ENCODE data around the gene SHKBP1.
A peak's percentile ranks its signal among the peaks of the same experiment; 100 is the strongest.
"Not testable (repeated sequence)": the region's sequence is repeated elsewhere in the genome, so short reads cannot be mapped to it uniquely, and the experiment has no call there.

SHKBP1 gene

GRCh38 chr19:40586611-40587010, 9.9 kb downstream of the SHKBP1 start:
- H3K4me3 ChIP-seq (ENCODE audit: low read depth in 1 of 2, low read length in 2 of 2) = no peak overlapping the region
- H3K4me1 ChIP-seq (ENCODE audit: control insufficient read depth in 1 of 2, insufficient read depth in 2 of 2, low read length in 2 of 2) = no peaks in the 10 kb centered on the region
- no peaks in the 10 kb centered on the region for H3K27me3 ChIP-seq (ENCODE audit: low read depth, low read length)
- H3K36me3 ChIP-seq (ENCODE audit: control insufficient read depth in 1 of 2, insufficient read depth in 2 of 2, low read length in 2 of 2) = peaks cover 7 to 43% of the 10 kb centered on the region in 2 donors
- H3K27ac ChIP-seq (ENCODE audit: low read length) = no peak overlapping the region
- no peaks in the 10 kb centered on the region for H3K9me3 ChIP-seq (ENCODE audit: control insufficient read depth in 1 of 2, low read length in 2 of 2)

DNA sequence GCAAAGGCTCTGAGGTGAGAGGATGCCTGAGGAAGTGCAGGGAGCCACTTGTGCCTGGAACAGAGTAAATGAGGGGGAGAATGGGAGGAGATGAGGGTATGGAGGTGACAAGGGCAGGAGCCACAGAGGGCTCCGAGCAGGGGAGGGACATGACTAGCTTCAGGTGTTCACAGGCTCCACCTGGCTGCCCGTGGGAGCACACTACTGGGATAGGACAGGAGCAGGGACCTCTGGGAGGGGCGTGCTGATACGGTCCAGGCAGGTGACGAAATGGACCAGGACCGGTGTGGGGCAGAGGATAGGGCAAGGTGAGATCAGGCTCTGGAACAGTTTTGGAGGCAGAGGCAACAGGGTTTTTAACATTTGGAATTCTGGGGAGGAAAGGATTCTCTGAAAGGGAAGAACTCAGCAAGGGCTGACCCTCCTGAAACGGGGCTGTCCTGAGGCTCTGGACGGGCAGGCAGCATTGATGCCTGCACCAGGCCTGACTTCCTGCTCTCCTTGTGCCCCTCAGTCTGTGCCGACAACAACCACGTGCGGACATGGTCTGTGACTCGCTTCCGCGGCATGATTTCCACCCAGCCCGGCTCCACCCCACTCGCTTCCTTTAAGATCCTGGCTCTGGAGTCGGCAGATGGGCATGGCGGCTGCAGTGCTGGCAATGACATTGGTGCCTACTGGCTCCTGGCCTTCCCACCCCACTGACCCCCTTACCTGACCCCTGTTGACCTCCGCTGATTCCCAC, 11.6 kb downstream of the SHKBP1 start:
- H3K9me3 ChIP-seq (ENCODE audit: control insufficient read depth in 1 of 2, low read length in 2 of 2) = no peaks in the 10 kb centered on the region
- H3K27ac ChIP-seq (ENCODE audit: low read length) = no peak overlapping the region
- no peak overlapping the region for H3K4me3 ChIP-seq (ENCODE audit: low read depth in 1 of 2, low read length in 2 of 2)
- no peaks in the 10 kb centered on the region for H3K4me1 ChIP-seq (ENCODE audit: control insufficient read depth in 1 of 2, insufficient read depth in 2 of 2, low read length in 2 of 2)
- peaks cover 7 to 27% of the 10 kb centered on the region in 2 donors for H3K36me3 ChIP-seq (ENCODE audit: control insufficient read depth in 1 of 2, insufficient read depth in 2 of 2, low read length in 2 of 2)
- H3K27me3 ChIP-seq (ENCODE audit: low read depth, low read length) = no peaks in the 10 kb centered on the region

GRCh38 chr19:40588926-40589569, 12.4 kb downstream of the SHKBP1 start:
- Histone ChIP-seq H3K27me3 (ENCODE audit: low read depth, low read length) (no peaks in the 10 kb centered on the region), H3K4me1 (ENCODE audit: control insufficient read depth in 1 of 2, insufficient read depth in 2 of 2, low read length in 2 of 2) (no peaks in the 10 kb centered on the region), H3K9me3 (ENCODE audit: control insufficient read depth in 1 of 2, low read length in 2 of 2) (no peaks in the 10 kb centered on the region), H3K4me3 (ENCODE audit: low read depth in 1 of 2, low read length in 2 of 2) (no peak overlapping the region), H3K36me3 (ENCODE audit: control insufficient read depth in 1 of 2, insufficient read depth in 2 of 2, low read length in 2 of 2) (peaks cover 7 to 23% of the 10 kb centered on the region in 2 donors), H3K27ac (ENCODE audit: low read length) (no peak overlapping the region)

DNA sequence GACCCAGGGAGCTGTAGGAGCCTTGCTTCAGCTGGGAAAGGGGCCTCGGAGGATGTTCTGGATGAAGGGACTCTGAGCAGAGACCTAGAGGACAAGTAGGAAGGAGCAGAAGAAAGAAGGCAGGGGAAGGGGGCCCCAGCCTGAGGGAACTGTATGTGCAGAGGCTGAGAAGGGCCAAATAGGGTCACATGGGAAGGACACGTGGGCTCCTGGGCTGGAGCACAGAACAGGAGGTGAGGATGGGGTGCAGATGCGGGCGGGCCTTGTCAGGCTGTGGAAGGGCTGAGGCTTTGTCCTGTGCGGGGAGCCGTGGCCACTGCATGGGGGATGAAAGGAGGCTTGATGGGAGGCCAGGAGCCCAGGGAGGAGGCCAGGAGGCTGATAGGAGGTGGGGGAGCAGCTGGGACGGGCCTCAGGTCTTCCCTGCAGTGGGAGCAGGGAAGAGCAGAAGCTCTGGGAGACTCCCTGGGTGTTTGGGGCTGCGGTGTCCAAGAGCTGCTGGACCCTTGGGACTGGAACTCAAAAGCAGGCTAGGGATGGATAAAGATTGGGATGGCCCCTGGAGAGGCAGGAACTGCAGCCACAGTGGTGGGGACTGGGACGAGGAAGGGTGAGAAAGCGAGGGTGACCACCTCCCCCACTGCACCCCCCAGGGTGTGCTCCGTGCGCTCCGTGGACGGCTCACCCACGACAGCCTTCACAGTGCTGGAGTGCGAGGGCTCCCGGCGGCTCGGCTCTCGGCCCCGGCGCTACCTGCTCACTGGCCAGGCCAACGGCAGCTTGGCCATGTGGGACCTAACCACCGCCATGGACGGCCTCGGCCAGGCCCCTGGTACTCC, 13.1 kb downstream of the SHKBP1 start:
- peaks cover 7 to 23% of the 10 kb centered on the region in 2 donors for H3K36me3 ChIP-seq (ENCODE audit: control insufficient read depth in 1 of 2, insufficient read depth in 2 of 2, low read length in 2 of 2)
- H3K4me1 ChIP-seq (ENCODE audit: control insufficient read depth in 1 of 2, insufficient read depth in 2 of 2, low read length in 2 of 2) = no peaks in the 10 kb centered on the region
- H3K27ac ChIP-seq (ENCODE audit: low read length) = no peak overlapping the region
- H3K4me3 ChIP-seq (ENCODE audit: low read depth in 1 of 2, low read length in 2 of 2) = no peak overlapping the region
- no peaks in the 10 kb centered on the region for H3K9me3 ChIP-seq (ENCODE audit: control insufficient read depth in 1 of 2, low read length in 2 of 2)
- no peaks in the 10 kb centered on the region for H3K27me3 ChIP-seq (ENCODE audit: low read depth, low read length)

DNA sequence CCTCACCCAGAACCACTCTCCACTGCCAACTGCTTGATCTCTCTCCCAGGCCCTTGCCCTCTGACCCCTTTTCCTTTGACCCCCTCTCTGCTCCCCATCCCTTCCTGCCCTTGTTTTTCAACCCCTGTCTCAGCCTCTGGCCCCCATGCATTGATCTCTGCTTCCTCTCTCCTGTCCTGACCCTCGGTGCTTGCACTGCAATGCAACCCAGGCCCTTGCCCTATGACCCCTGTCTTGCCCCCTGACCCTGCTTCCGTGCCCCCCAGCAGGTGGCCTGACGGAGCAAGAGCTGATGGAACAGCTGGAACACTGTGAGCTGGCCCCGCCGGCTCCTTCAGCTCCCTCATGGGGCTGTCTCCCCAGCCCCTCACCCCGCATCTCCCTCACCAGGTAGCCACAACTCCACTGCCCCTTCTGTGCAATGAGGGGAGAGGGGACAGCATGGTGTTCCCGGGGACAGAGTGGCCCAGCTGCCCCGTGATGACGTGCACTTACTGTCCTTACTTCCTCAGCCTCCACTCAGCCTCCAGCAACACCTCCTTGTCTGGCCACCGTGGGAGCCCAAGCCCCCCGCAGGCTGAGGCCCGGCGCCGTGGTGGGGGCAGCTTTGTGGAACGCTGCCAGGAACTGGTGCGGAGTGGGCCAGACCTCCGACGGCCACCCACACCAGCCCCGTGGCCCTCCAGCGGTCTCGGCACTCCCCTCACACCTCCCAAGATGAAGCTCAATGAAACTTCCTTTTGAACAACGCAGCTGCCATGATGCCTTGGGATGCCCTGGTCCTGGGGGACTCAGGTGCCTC, 14.0 kb downstream of the SHKBP1 start:
- H3K27ac ChIP-seq (ENCODE audit: low read length) = no peak overlapping the region
- no peaks in the 10 kb centered on the region for H3K4me1 ChIP-seq (ENCODE audit: control insufficient read depth in 1 of 2, insufficient read depth in 2 of 2, low read length in 2 of 2)
- H3K9me3 ChIP-seq (ENCODE audit: control insufficient read depth in 1 of 2, low read length in 2 of 2) = no peaks in the 10 kb centered on the region
- H3K36me3 ChIP-seq (ENCODE audit: control insufficient read depth in 1 of 2, insufficient read depth in 2 of 2, low read length in 2 of 2) = peaks cover 7 to 23% of the 10 kb centered on the region in 2 donors
- H3K4me3 ChIP-seq (ENCODE audit: low read depth in 1 of 2, low read length in 2 of 2) = no peak overlapping the region
- no peaks in the 10 kb centered on the region for H3K27me3 ChIP-seq (ENCODE audit: low read depth, low read length)

DNA sequence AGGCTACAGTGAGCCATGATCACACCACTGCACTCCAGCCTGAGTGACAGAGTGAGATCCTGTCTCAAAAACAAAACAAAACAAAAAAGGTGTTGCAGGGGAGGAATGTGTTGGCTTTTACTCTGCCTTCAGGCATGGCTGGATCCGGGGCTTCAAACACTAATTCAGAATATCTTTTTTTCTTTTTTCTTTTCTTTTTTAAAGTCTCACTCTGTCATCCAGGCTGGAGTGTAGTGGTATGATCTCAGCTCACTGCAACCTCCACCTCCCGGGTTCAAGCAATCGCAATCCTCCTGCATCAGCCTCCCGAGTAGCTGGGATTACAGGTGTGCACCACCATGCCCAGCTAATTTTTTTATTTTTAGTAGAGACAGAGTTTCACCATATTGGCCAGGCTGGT, 15.1 kb downstream of the SHKBP1 start:
- not testable (repeated sequence) for H3K27me3 ChIP-seq (ENCODE audit: low read depth, low read length); H3K9me3 ChIP-seq (ENCODE audit: control insufficient read depth in 1 of 2, low read length in 2 of 2); H3K4me1 ChIP-seq (ENCODE audit: control insufficient read depth in 1 of 2, insufficient read depth in 2 of 2, low read length in 2 of 2); H3K4me3 ChIP-seq (ENCODE audit: low read depth in 1 of 2, low read length in 2 of 2); H3K27ac ChIP-seq (ENCODE audit: low read length)
- peaks cover 5 to 21% of the 10 kb centered on the region in 2 donors for H3K36me3 ChIP-seq (ENCODE audit: control insufficient read depth in 1 of 2, insufficient read depth in 2 of 2, low read length in 2 of 2)

DNA sequence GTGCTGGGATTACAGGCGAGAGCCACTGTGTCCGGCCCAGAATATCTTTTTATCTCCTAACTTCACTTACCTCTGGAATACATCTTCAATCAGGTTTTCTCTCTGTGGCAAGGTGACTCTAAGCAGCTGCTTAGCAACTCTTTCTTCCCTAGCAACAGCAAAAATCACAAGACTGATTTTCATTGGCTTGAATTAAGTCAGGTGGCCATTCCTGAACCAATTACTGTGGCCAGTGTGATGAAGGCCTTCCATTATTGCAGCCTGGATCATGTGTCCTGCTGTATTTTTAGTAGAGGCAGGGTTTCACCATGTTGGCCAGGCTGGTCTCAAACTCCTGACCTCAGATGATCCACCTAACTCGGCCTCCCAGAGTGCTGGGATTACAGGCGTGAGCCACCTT, 15.5 kb downstream of the SHKBP1 start:
- H3K27me3 ChIP-seq (ENCODE audit: low read depth, low read length) = peaks cover 3% of the 10 kb centered on the region
- H3K4me1 ChIP-seq (ENCODE audit: control insufficient read depth in 1 of 2, insufficient read depth in 2 of 2, low read length in 2 of 2) = no peaks in the 10 kb centered on the region
- peaks cover under 1 to 16% of the 10 kb centered on the region in 2 donors for H3K36me3 ChIP-seq (ENCODE audit: control insufficient read depth in 1 of 2, insufficient read depth in 2 of 2, low read length in 2 of 2)
- no peak overlapping the region for H3K4me3 ChIP-seq (ENCODE audit: low read depth in 1 of 2, low read length in 2 of 2)
- H3K9me3 ChIP-seq (ENCODE audit: control insufficient read depth in 1 of 2, low read length in 2 of 2) = no peaks in the 10 kb centered on the region
- H3K27ac ChIP-seq (ENCODE audit: low read length) = no peak overlapping the region

- no peaks in the 10 kb centered on the region for H3K9me3 ChIP-seq (ENCODE audit: control insufficient read depth in 1 of 2, low read length in 2 of 2)
- H3K4me1 ChIP-seq (ENCODE audit: control insufficient read depth in 1 of 2, insufficient read depth in 2 of 2, low read length in 2 of 2) = peaks cover 0 to 9% of the 10 kb centered on the region in 2 donors
- no peak overlapping the region for H3K4me3 ChIP-seq (ENCODE audit: low read depth in 1 of 2, low read length in 2 of 2)
- H3K27ac ChIP-seq (ENCODE audit: low read length) = no peak overlapping the region
- peaks cover 17% of the 10 kb centered on the region for H3K27me3 ChIP-seq (ENCODE audit: low read depth, low read length)
- H3K36me3 ChIP-seq (ENCODE audit: control insufficient read depth in 1 of 2, insufficient read depth in 2 of 2, low read length in 2 of 2) = no peaks in the 10 kb centered on the region
These were observed 17.6 kb downstream of the SHKBP1 start for GRCh38 chr19:40594255-40594654.

- Histone ChIP-seq H3K4me3 (ENCODE audit: low read depth in 1 of 2, low read length in 2 of 2) (no peak overlapping the region), H3K9me3 (ENCODE audit: control insufficient read depth in 1 of 2, low read length in 2 of 2) (no peaks in the 10 kb centered on the region)
These were observed 18.0 kb downstream of the SHKBP1 start for GRCh38 chr19:40594657-40595091.

GRCh38 chr19:40596608-40597328, 20.1 kb downstream of the SHKBP1 start:
- H3K4me3 ChIP-seq (ENCODE audit: low read depth in 1 of 2, low read length in 2 of 2) = peak overlapping the region in 1 of 2 donors; percentile 42
- no peaks in the 10 kb centered on the region for H3K9me3 ChIP-seq (ENCODE audit: control insufficient read depth in 1 of 2, low read length in 2 of 2)
- no peak overlapping the region for H3K27ac ChIP-seq (ENCODE audit: low read length)
- H3K4me1 ChIP-seq (ENCODE audit: control insufficient read depth in 1 of 2, insufficient read depth in 2 of 2, low read length in 2 of 2) = peaks cover 0 to 29% of the 10 kb centered on the region in 2 donors
- H3K36me3 ChIP-seq (ENCODE audit: control insufficient read depth in 1 of 2, insufficient read depth in 2 of 2, low read length in 2 of 2) = no peaks in the 10 kb centered on the region
- H3K27me3 ChIP-seq (ENCODE audit: low read depth, low read length) = peaks cover 24% of the 10 kb centered on the region

More at GRCh38 chr19:40594657-40595091, 18.0 kb downstream of the SHKBP1 start:
- peaks cover 19% of the 10 kb centered on the region for H3K27me3 ChIP-seq (ENCODE audit: low read depth, low read length)
- no peak overlapping the region for H3K27ac ChIP-seq (ENCODE audit: low read length)
- peaks cover 0 to 13% of the 10 kb centered on the region in 2 donors for H3K4me1 ChIP-seq (ENCODE audit: control insufficient read depth in 1 of 2, insufficient read depth in 2 of 2, low read length in 2 of 2)
- H3K36me3 ChIP-seq (ENCODE audit: control insufficient read depth in 1 of 2, insufficient read depth in 2 of 2, low read length in 2 of 2) = no peaks in the 10 kb centered on the region
